ENCODE measurements around the gene CLDN11.

The CLDN11 gene

DNA sequence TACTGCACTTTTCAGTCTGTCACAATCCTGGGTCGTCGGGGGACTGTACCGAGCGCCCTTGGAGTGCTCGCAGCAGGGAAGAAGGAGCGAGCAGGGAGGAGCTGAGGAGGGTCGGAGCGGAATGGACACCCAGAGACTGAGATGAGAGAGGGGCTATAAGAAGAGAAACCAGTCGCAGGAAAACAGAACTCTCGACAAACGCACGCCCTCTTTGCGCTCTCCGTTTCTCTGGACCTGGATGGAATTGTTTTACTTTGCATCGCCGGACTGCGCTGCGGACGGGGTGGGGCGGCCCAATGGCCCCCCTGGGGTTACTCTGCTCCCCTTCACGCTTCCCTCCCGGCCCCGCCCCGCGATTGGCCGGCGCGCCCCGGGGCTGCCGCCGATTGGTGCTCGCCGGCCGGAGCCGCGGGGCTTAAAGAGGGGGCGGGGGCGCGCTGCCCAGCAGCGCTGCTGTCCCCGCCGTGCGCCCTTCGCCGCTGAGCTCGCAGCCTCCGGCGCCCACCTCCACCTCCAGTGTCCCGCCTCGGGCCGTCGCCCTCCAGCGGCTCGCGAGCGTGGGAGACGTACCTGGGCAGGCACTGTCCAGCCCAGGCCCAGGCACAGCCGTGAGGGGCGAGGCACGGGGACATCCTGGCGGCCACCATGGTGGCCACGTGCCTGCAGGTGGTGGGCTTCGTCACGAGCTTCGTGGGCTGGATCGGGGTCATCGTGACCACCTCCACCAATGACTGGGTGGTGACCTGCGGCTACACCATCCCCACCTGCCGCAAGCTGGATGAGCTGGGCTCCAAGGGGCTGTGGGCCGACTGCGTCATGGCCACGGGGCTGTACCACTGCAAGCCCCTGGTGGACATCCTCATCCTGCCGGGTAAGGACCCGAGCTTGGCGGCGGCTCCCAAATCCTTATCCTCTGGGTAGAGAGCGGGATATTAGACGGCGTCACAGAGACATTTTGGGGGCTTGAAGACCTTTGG, at the start of gene CLDN11:
TSS of gene CLDN11 (plus strand) at position 447 of the 977 bp plus-strand sequence. CDS start at position 646, 199 bp downstream.
- TF ChIP-seq, protein P1, sequence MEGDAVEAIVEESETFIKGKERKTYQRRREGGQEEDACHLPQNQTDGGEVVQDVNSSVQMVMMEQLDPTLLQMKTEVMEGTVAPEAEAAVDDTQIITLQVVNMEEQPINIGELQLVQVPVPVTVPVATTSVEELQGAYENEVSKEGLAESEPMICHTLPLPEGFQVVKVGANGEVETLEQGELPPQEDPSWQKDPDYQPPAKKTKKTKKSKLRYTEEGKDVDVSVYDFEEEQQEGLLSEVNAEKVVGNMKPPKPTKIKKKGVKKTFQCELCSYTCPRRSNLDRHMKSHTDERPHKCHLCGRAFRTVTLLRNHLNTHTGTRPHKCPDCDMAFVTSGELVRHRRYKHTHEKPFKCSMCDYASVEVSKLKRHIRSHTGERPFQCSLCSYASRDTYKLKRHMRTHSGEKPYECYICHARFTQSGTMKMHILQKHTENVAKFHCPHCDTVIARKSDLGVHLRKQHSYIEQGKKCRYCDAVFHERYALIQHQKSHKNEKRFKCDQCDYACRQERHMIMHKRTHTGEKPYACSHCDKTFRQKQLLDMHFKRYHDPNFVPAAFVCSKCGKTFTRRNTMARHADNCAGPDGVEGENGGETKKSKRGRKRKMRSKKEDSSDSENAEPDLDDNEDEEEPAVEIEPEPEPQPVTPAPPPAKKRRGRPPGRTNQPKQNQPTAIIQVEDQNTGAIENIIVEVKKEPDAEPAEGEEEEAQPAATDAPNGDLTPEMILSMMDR (IDR thresholded peaks at IDR 0.05), result no peak

DNA sequence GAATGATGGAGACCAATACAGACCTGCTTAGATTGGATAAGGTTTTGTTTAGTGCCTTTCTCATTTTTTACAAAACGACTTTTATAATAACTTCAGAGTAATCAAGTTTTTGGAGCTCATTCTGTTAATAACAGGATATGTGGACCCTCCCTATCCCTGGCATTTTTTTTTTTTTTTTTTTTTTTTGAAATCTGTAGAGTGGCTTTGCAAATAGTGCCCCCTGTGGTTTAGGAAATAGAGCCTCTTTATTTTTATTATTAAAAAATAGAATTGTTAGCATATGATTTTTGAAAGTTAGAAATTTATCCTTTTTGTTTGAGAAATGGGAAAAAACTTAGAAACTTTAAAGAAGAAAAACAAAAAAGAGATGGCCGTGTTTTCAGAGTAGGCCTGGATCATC, 49.7 kb upstream of the CLDN11 start:
- TF ChIP-seq, protein P1 (IDR thresholded peaks at IDR 0.05), result peak; percentile 32

DNA sequence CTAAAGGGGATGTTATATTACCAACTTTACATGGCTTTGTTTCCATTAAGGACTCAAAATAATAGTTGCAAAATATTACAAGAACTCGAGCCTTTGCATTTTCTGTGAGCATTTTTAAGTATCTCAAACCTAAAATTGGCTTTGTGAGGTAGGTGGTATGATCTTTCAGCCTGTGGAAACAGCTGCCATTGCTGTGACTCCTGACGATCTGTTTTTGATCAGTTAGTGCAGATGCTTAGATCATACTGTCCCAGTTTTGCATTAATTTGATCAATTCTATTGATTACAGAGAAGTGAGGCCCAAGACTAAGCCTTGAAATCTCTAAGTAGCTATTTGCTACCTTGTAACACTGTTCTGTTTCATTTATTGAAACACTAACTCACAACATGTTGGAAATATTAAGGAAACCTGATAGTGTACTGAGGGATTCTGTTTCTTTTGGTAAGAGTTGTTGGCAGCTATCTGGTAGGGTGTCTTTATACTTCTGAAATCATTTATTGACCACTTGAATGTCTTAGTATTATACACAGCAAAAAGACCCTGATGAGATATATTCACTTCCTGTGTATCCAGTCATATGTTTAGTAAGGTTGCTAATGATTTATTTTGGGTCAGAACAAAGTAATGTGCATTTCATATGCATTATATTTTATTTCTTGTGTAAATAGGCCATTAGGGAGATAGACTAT, 46.3 kb upstream of the CLDN11 start:
- TF ChIP-seq, protein P1 (IDR thresholded peaks at IDR 0.05), result no peak

DNA sequence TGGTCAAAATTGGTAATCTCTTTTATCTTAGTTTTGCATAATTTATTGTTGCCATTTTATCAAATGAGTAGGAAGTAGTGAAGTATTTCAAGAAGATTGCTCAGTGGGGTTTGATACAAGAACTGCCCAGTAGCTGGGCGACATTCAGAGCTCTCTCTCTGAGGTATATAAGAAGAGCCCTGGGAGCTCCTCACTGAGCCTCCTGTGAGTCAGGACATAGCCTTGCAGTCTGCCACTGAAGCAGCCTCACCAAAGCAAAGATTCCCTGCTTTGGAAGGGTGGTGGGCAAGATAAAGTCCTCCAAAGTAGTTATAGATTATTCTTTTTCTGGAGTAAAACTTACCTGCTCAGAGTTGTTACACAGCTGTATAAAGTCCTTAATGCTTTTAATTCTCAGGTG, 35.1 kb upstream of the CLDN11 start:
- TF ChIP-seq, protein P1 (IDR thresholded peaks at IDR 0.05), result no peak

DNA sequence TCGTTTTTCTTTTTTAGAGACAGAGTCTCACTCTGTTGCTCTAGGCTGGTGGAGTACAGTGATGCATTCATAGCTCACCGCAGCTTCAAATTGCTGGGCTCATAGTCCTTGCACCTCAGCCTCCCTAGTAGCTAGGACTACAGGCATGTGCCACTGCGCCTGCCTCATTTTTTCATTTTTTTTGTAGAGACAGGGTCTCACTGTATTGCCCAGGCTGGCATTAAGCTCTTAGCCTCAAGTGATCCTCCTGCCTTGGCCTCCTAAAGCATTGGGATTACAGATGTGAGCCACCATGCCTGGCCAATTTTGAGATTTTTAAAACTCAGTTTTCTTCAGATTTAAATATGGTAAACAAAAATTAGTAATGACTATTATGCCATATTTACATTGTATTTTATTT, 32.2 kb upstream of the CLDN11 start:
- TF ChIP-seq, protein P1 (IDR thresholded peaks at IDR 0.05), result no peak

DNA sequence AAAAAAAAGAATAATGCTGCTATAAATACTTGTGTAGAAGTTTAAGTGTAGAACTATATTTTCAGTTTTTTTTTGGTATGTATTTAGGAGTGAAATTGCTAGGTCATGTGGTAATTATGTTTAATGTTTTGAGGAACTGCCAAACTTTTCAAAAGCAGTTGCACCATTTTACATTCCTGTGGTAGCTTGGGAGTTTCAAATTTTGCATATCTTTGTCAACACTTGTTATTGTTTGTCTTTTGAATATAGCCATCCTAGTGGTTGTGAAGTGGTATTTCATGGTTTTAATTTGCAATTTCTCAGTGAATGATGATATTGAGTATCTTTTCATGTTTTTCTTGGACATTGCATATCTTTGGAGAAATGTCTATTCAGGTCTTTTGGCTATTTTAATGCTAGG, 30.7 kb upstream of the CLDN11 start:
- TF ChIP-seq, protein P1 (IDR thresholded peaks at IDR 0.05), result no peak

DNA sequence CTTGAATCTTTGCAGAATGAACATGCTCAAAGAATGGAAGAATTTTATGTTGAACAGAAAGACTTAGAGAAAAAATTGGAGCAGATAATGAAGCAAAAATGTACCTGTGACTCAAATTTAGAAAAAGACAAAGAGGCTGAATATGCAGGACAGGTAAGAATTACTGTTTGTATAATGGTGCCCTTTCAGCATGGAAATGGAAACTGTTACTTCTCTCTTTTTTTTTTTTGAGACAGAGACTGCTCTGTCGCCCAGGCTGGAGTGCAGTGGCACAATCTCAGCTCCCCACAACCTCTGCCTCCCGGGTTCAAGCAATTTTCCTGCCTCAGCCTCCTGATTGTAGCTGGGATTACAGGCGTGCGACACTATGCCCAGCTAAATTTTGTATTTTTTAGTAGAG, 27.6 kb upstream of the CLDN11 start:
- TF ChIP-seq, protein P1 (IDR thresholded peaks at IDR 0.05), result no peak

Measured in LNCAP (cell line).